SU-DHL-6 (cell line): ENCODE measurements around the gene RBMS1.

Source experiments
- EZH2phosphoT487 ChIP-seq: fragments of 200-600 bp; sonication (generic), shearing (Covaris generic); conservative IDR thresholded peaks from 2 replicates; pipeline ENCODE4 v1.6.1; 2018; ENCODE audit warnings: mild to moderate bottlenecking, antibody characterized with exemption, low read length, moderate library complexity, mixed read lengths
- TF ChIP-seq, protein P1 (sequence below): fragments of 200-600 bp; sonication (generic); IDR thresholded peaks from one replicate; pipeline ENCODE4 v1.5.1; 2017; ENCODE audit warnings: antibody characterized with exemption, mild to moderate bottlenecking, low read length, moderate library complexity; ENCODE audit not compliant: insufficient read depth, poor library complexity, severe bottlenecking

- TF ChIP-seq, protein P1, sequence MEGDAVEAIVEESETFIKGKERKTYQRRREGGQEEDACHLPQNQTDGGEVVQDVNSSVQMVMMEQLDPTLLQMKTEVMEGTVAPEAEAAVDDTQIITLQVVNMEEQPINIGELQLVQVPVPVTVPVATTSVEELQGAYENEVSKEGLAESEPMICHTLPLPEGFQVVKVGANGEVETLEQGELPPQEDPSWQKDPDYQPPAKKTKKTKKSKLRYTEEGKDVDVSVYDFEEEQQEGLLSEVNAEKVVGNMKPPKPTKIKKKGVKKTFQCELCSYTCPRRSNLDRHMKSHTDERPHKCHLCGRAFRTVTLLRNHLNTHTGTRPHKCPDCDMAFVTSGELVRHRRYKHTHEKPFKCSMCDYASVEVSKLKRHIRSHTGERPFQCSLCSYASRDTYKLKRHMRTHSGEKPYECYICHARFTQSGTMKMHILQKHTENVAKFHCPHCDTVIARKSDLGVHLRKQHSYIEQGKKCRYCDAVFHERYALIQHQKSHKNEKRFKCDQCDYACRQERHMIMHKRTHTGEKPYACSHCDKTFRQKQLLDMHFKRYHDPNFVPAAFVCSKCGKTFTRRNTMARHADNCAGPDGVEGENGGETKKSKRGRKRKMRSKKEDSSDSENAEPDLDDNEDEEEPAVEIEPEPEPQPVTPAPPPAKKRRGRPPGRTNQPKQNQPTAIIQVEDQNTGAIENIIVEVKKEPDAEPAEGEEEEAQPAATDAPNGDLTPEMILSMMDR, result no peak
- TF ChIP-seq EZH2phosphoT487, result no peak
Observed at GRCh38 chr2:160427629-160428404, 65.8 kb downstream of the RBMS1 start.
